ENCODE data around the gene HDAC1.
"Not testable (repeated sequence)": the region's sequence is repeated elsewhere in the genome, so short reads cannot be mapped to it uniquely, and the experiment has no call there.

The HDAC1 gene

GRCh38 chr1:32249831-32250525 lies 41.9 kb upstream of the HDAC1 start:
- no peak for TF ChIP-seq CTCF (IDR thresholded peaks at IDR 0.05; ENCODE audit: low read depth, low read length, missing control alignments)
- DNase-seq (ENCODE audit: low read depth), result no peak

GRCh38 chr1:32250893-32251716 lies 40.8 kb upstream of the HDAC1 start, which contains the start of gene LCK:
TSS of gene LCK (plus strand) at chr1:32251265. CDS start at chr1:32274330, 23,065 bp downstream.
- in situ Hi-C loops (cut with HindIII; ENCODE audit: low sequenced_read_pairs), result no loop called here
- no peak within 1 kb of the TSS for H3K4me3 ChIP-seq (ENCODE audit: low read depth, low read length)
- no peak for TF ChIP-seq CTCF (IDR thresholded peaks at IDR 0.05; ENCODE audit: low read depth, low read length, missing control alignments)
- no peak for DNase-seq (ENCODE audit: low read depth)

More at GRCh38 chr1:32249831-32250525, 41.9 kb upstream of the HDAC1 start:
- in situ Hi-C loops (cut with HindIII; ENCODE audit: low sequenced_read_pairs), result no loop called here
- no peak overlapping the region for H3K4me3 ChIP-seq (ENCODE audit: low read depth, low read length)

- no peak for TF ChIP-seq CTCF (IDR thresholded peaks at IDR 0.05; ENCODE audit: low read depth, low read length, missing control alignments)
- no peak for DNase-seq (ENCODE audit: low read depth)
- in situ Hi-C loops (cut with HindIII; ENCODE audit: low sequenced_read_pairs), result no loop called here
- no peak overlapping the region for H3K4me3 ChIP-seq (ENCODE audit: low read depth, low read length)
These were observed 36.5 kb upstream of the HDAC1 start for GRCh38 chr1:32255072-32256071.

GRCh38 chr1:32256473-32257226 lies 35.2 kb upstream of the HDAC1 start:
- TF ChIP-seq CTCF (IDR thresholded peaks at IDR 0.05; ENCODE audit: low read depth, low read length, missing control alignments), result no peak
- in situ Hi-C loops (cut with HindIII; ENCODE audit: low sequenced_read_pairs), result no loop called here
- H3K4me3 ChIP-seq (ENCODE audit: low read depth, low read length), result no peak overlapping the region
- no peak for DNase-seq (ENCODE audit: low read depth)

GRCh38 chr1:32257227-32257508 lies 34.7 kb upstream of the HDAC1 start:
- TF ChIP-seq CTCF (IDR thresholded peaks at IDR 0.05; ENCODE audit: low read depth, low read length, missing control alignments), result no peak
- H3K4me3 ChIP-seq (ENCODE audit: low read depth, low read length), result no peak overlapping the region
- in situ Hi-C loops (cut with HindIII; ENCODE audit: low sequenced_read_pairs), result no loop called here
- DNase-seq (ENCODE audit: low read depth), result no peak

- DNase-seq (ENCODE audit: low read depth); in situ Hi-C loops (cut with HindIII; ENCODE audit: low sequenced_read_pairs); H3K4me3 ChIP-seq (ENCODE audit: low read depth, low read length): not testable (repeated sequence)
These were observed 28.7 kb upstream of the HDAC1 start for GRCh38 chr1:32263236-32263593.
